Keratinocyte (primary cell): ENCODE measurements around the gene ACAD11.

ENCODE experiments used
- CTCF ChIP-seq, 3 experiments: IDR thresholded peaks in 1 of 3; conservative IDR thresholded peaks in 1 of 3; optimal IDR thresholded peaks in 1 of 3; 2 replicates in 2 of 3; 3 replicates in 1 of 3; pipeline versions ENCODE3 to v1.5.1; 2011; ENCODE audit warnings: low read length in 3 of 3, mild to moderate bottlenecking in 3 of 3, moderate library complexity in 2 of 3, control low read depth in 1 of 3, inconsistent platforms in 1 of 3; ENCODE audit not compliant: insufficient read depth in 2 of 3; ENCODE audit errors: extremely low read depth in 1 of 3
- EZH2 ChIP-seq: IDR thresholded peaks from one replicate; pipeline ENCODE4 v1.6.1; 2012; ENCODE audit warnings: inconsistent platforms, mild to moderate bottlenecking, low read length, moderate library complexity

- no peak for TF ChIP-seq CTCF (optimal IDR thresholded peaks at IDR 0.05 in 1 of 3, IDR thresholded peaks at IDR 0.05 in 1 of 3, conservative IDR thresholded peaks at IDR 0.05 in 1 of 3; ENCODE audit: extremely low read depth in 1 of 3, insufficient read depth in 2 of 3, low read length in 3 of 3)
- TF ChIP-seq EZH2 = no peak
Observed at GRCh38 chr3:132662212-132662611, 2.6 kb upstream of the ACAD11 start.
